H1 (cell line): ENCODE measurements around the gene ACTG1. TPM values are rescaled to one million over a fixed set of nuclear protein-coding genes. Genes with fewer than 3 reads are reported as not detected.

ENCODE experiments used
- ATF3 ChIP-seq: IDR thresholded peaks from 2 replicates; pipeline ENCODE4 v1.6.1; 2011; ENCODE audit warnings: low read depth, mild to moderate bottlenecking, low read length; ENCODE audit not compliant: insufficient read depth
- BCL11A ChIP-seq, 2 experiments: IDR thresholded peaks; one replicate each; pipeline ENCODE4 v1.6.1; 2011; ENCODE audit warnings: low read depth in 2 of 2, low read length in 2 of 2, mild to moderate bottlenecking in 2 of 2
- BRCA1 ChIP-seq: IDR thresholded peaks from 2 replicates; pipeline ENCODE4 v1.6.1; 2012; ENCODE audit warnings: low read depth, low read length, improper control_type of control experiment
- E2F6 ChIP-seq: IDR thresholded peaks from 2 replicates; pipeline ENCODE4 v1.6.1; 2012; ENCODE audit warnings: inconsistent platforms
- GTF2F1 ChIP-seq: IDR thresholded peaks from 2 replicates; pipeline ENCODE4 v1.6.1; 2012; ENCODE audit warnings: low read depth, low read length, improper control_type of control experiment, borderline replicate concordance
- MAFK ChIP-seq: IDR thresholded peaks from 2 replicates; pipeline ENCODE4 v1.6.1; 2012; ENCODE audit warnings: low read depth, mild to moderate bottlenecking, improper control_type of control experiment, low read length
- MAX ChIP-seq: IDR thresholded peaks from 2 replicates; pipeline ENCODE4 v1.6.1; 2012; ENCODE audit warnings: inconsistent platforms
- NANOG ChIP-seq: IDR thresholded peaks from 2 replicates; pipeline ENCODE4 v1.6.1; 2011; ENCODE audit warnings: low read length, low read depth, mild to moderate bottlenecking, inconsistent platforms; ENCODE audit not compliant: insufficient read depth, poor library complexity, severe bottlenecking
- SAP30 ChIP-seq: fragments of 300-600 bp; sonication (generic); IDR thresholded peaks from 2 replicates; pipeline ENCODE4 v1.7.1; 2012; ENCODE audit warnings: low read length, moderate library complexity, mild to moderate bottlenecking, inconsistent platforms; ENCODE audit not compliant: insufficient read depth, insufficient replicate concordance
- SIX5 ChIP-seq: IDR thresholded peaks from 2 replicates; pipeline ENCODE4 v1.6.1; 2011; ENCODE audit warnings: mild to moderate bottlenecking, low read depth, low read length
- SP2 ChIP-seq: IDR thresholded peaks from 2 replicates; pipeline ENCODE4 v1.6.1; 2012; ENCODE audit warnings: mild to moderate bottlenecking, low read length, inconsistent platforms
- TAF7 ChIP-seq: optimal IDR thresholded peaks from 2 replicates; pipeline ENCODE3; 2011; ENCODE audit warnings: low read depth, mild to moderate bottlenecking, inconsistent platforms, low read length, moderate library complexity, borderline replicate concordance
- TBP ChIP-seq: IDR thresholded peaks from 2 replicates; pipeline ENCODE4 v1.6.1; 2011; ENCODE audit warnings: low read depth, low read length, improper control_type of control experiment
- polyA plus RNA-seq, 7 experiments: library from polyadenylated mRNA; depleted of rRNA in 3 of 7; stranded (reverse) in 5 of 7; unstranded in 2 of 7; fragments of >200 nt in 5 of 7; fragments of 200-250 nt in 2 of 7; gene quantifications; 1 replicate in 5 of 7; 2 replicates in 1 of 7; 4 replicates in 1 of 7; pipeline versions ENCODE4 v1.2.1 to v1.2.3, GENCODE V29; 2011 to 2013; ENCODE audit warnings: missing spikeins in 2 of 7, mixed read lengths in 2 of 7
- total RNA-seq: library from RNA; stranded (reverse); fragmentation: NEBNext Ultra II Directional; extraction: Animal tissue kit (Norgen Biotek cat#: 25700); gene quantifications from 2 replicates; pipeline ENCODE4 v1.2.1, GENCODE V29; 2021

The ACTG1 gene
- total and polyA plus RNA-seq, 2 of the 8 experiments (the other 6 are each of a cell fraction or from before 2014, with no cell fraction given): 3,535 to 5,010 TPM

- no peak for TF ChIP-seq BCL11A (IDR thresholded peaks at IDR 0.05; ENCODE audit: low read depth in 2 of 2, low read length in 2 of 2)
- TF ChIP-seq TBP: no peak
- peak; percentile 74; the same call in 1 of the 2 replicates for TF ChIP-seq E2F6
- TF ChIP-seq MAFK: no peak
- TF ChIP-seq GTF2F1: no peak
- TF ChIP-seq NANOG: no peak
- TF ChIP-seq BRCA1: no peak
- no peak for TF ChIP-seq ATF3
- TF ChIP-seq SAP30: no peak
- TF ChIP-seq SP2: no peak
- TF ChIP-seq TAF7: no peak
- no peak for TF ChIP-seq SIX5
- TF ChIP-seq MAX: peak; percentile 87
These were observed 24.0 kb upstream of the ACTG1 start (continued) for GRCh38 chr17:81536299-81537290.
